ENCODE measurements around the gene ARHGDIA. TPM values are rescaled to one million over a fixed set of nuclear protein-coding genes. Genes with fewer than 3 reads are reported as not detected.

ARHGDIA gene
- total and polyA plus RNA-seq, 12 donors, result 89.9 to 263 (median 110) TPM

DNA sequence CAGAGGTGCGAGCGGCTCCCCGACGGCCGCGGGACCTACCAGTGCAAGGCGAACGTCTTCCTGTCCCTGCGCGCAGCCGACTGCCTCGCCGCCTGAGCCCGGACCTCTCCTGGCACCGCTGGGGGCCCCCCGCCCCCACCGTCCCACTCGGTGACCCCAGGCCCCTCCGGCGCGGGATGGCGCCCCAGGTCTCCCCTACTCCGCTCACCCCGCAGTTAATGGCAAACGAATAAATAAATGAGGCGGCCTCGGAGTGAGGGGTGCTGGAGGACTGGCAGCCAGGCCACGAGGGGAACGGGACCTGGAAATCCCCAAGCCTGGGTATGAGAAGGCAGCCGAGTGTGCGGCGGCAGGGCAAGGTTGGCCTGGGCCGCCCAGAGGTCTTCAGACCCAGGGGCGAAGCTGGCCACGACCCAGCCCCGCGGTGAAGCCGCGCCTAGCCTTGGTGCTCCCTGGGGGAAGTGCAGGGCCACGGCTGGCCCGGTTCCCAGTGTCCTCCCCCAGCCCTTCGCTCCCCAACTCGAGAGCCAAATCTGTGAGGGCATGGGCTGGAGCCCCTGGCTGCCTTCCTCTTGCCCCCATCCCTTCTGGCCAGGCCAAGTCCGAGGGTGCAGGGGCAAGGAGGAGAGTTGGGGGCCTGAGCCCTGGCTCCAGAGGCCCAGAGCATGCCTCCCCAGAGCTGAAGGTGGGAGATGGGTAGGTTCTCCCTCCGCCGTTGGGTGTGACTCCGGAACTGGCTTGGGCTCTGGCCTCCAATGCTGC is 31.7 kb upstream of the ARHGDIA start:
- peak overlapping the region in 8 of 10 donors; percentile 22 to 50 (median 38) for H3K4me3 ChIP-seq
- intact Hi-C loops (cut with DNase I), result no loop called here
- H3K27ac ChIP-seq, result no peak overlapping the region
- DNase-seq (peak in 1 of 2 donors; percentile 3), ATAC-seq (peak in 5 of 8 donors; percentile 6 to 10 (median 8))
- H3K4me1 ChIP-seq, result peaks cover 3 to 16% (median 13%) of the 10 kb centered on the region in 9 donors
- 44% methylated on average over 47 of the region's 47 CpGs for WGBS, 2 donors
- peaks cover 0 to 68% (median 15%) of the 10 kb centered on the region in 9 donors for H3K36me3 ChIP-seq
- H3K27me3 ChIP-seq, result peaks cover 0 to 26% (median 0%) of the 10 kb centered on the region in 7 donors
- TF ChIP-seq, protein P1, sequence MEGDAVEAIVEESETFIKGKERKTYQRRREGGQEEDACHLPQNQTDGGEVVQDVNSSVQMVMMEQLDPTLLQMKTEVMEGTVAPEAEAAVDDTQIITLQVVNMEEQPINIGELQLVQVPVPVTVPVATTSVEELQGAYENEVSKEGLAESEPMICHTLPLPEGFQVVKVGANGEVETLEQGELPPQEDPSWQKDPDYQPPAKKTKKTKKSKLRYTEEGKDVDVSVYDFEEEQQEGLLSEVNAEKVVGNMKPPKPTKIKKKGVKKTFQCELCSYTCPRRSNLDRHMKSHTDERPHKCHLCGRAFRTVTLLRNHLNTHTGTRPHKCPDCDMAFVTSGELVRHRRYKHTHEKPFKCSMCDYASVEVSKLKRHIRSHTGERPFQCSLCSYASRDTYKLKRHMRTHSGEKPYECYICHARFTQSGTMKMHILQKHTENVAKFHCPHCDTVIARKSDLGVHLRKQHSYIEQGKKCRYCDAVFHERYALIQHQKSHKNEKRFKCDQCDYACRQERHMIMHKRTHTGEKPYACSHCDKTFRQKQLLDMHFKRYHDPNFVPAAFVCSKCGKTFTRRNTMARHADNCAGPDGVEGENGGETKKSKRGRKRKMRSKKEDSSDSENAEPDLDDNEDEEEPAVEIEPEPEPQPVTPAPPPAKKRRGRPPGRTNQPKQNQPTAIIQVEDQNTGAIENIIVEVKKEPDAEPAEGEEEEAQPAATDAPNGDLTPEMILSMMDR (IDR thresholded peaks at IDR 0.05), result no peak
- H3K9me3 ChIP-seq, result no peaks in the 10 kb centered on the region

DNA sequence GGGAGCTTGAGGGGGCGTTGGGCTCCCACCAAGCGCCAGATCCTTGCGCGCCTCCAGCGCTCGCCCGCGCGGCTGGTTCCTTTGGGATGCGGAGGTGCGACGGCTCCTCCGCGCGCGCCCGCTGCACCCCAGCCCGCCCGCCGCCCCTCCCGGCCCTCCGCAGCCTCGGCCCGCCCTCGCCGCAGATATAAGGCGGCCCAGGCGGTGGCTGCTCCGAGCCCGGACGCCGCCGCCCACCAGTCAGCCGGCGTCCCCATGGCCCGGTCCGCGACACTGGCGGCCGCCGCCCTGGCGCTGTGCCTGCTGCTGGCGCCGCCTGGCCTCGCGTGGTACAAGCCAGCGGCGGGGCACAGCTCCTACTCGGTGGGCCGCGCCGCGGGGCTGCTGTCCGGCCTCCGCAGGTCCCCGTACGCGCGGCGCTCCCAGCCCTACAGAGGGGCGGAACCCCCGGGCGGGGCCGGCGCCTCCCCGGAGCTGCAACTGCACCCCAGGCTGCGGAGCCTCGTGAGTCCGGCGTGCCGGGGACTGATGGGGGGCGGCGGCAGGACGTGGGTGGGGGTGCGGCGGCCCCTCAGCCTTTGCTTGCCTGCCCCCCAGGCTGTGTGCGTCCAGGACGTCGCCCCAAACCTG is 31.0 kb upstream of the ARHGDIA start, which contains the start of gene NPB:
Gene NPB (plus strand): TSS at position 216 of the 630 bp plus-strand sequence. CDS start 40 bp downstream, at position 256.
- Histone ChIP-seq H3K4me1 (peaks cover 3 to 16% (median 13%) of the 10 kb centered on the region in 9 donors), H3K27ac (peak within 1 kb of the TSS in 1 of 10 donors; percentile 15), H3K4me3 (peak within 1 kb of the TSS in 9 of 10 donors; percentile 22 to 50 (median 36)), H3K27me3 (peaks cover 0 to 26% (median 0%) of the 10 kb centered on the region in 7 donors), H3K36me3 (peaks cover 0 to 69% (median 22%) of the 10 kb centered on the region in 9 donors), H3K9me3 (no peaks in the 10 kb centered on the region)
- intact Hi-C loops (cut with DNase I), result no loop called here
- WGBS, 2 donors, result 1 to 2% methylated on average over 71 to 79 of the region's 79 CpGs
- ATAC-seq (peak; percentile 28 to 77 (median 53)), DNase-seq (peak in 1 of 2 donors; percentile 5)
- TF ChIP-seq, protein P1 (IDR thresholded peaks at IDR 0.05), result no peak

DNA sequence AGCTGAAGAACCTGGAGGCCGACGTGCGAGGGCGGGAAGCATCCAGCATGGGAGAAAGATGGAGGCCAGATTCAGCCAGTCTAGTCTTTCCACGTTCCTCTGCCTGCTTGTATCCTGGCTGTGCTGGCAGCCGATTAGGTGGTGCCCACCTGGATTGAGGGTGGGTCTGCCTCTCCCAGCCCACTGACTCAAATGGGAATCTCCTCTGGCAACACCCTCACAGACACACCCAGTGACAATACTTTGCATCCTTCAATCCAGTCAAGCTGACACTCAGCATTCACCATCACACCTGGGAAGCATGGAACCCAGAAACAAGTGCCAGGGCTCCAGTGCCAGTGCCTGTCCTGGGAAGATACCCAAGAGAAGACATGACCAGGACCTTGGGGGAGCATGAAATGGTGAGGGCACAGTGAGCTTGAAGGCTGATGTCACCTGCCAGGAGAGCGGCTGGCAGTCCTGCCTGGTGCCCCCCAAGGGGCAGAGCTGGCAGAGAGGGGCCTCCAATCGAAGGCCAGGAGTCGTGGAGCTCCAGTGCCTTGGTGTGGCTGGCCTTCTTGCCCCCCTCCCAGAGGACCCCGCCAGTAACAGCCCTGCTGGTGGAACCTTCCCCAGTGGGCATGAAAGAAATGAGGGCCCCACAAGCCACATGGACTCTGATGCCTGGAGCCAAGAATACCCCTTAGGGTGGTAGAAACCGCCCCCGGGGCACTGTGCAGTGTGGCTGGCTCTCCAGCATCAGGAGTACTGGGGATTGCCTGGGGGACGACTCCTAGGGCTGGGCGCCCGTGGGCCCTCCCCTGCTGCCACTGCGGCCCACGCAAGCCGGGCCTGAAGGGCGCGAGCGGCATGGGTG is 30.3 kb upstream of the ARHGDIA start:
- ATAC-seq, result peak in 2 of 8 donors; percentile 5 to 6
- peaks cover 0 to 70% (median 26%) of the 10 kb centered on the region in 9 donors for H3K36me3 ChIP-seq
- peak overlapping the region in 9 of 10 donors; percentile 22 to 50 (median 36) for H3K4me3 ChIP-seq
- no peaks in the 10 kb centered on the region for H3K9me3 ChIP-seq
- intact Hi-C loops (cut with DNase I), result no loop called here
- TF ChIP-seq, protein P1 (IDR thresholded peaks at IDR 0.05), result no peak
- WGBS, 2 donors, result 50 to 52% methylated on average over 21 of the region's 21 CpGs
- peaks cover 0 to 26% (median 0%) of the 10 kb centered on the region in 7 donors for H3K27me3 ChIP-seq
- H3K4me1 ChIP-seq, result peaks cover 3 to 16% (median 13%) of the 10 kb centered on the region in 9 donors
- DNase-seq, result no peak
- H3K27ac ChIP-seq, result no peak overlapping the region

Measured in heart right ventricle (tissue), 16 donors.